MM.1S (cell line): Measurements from ENCODE around the gene SVOP.

Experiments
- DNase-seq: peaks from one replicate; pipeline ENCODE4 v3.0.0-alpha.2; 2015
- H2AFZ ChIP-seq: fragments of 300-600 bp; sonication (generic); 2 replicates; pipeline ENCODE4 v1.6.0; 2016; ENCODE audit warnings: antibody characterized with exemption, low read length
- H3F3A ChIP-seq: fragments of 300-600 bp; sonication (generic); 2 replicates; pipeline ENCODE4 v1.6.1; 2016; ENCODE audit warnings: mild to moderate bottlenecking, antibody characterized with exemption, low read length, moderate library complexity, mixed read lengths; ENCODE audit not compliant: insufficient read depth
- H3K27ac ChIP-seq: fragments of 300-600 bp; sonication (generic); 2 replicates; pipeline ENCODE4 v1.5.1; 2016; ENCODE audit warnings: mild to moderate bottlenecking, low read length
- H3K27me3 ChIP-seq: fragments of 300-600 bp; sonication (generic); replicated peaks from 2 replicates; pipeline ENCODE4 v1.6.0; 2016; ENCODE audit warnings: low read length; ENCODE audit not compliant: insufficient read depth
- H3K36me3 ChIP-seq: fragments of 300-600 bp; sonication (generic); replicated peaks from 2 replicates; pipeline ENCODE4 v1.6.1; 2016; ENCODE audit warnings: mild to moderate bottlenecking, low read length, mixed read lengths; ENCODE audit not compliant: insufficient read depth
- H3K4me1 ChIP-seq: fragments of 300-600 bp; sonication (generic); 2 replicates; pipeline ENCODE4 v1.6.1; 2016; ENCODE audit warnings: low read length, mixed read lengths
- H3K4me2 ChIP-seq: fragments of 300-600 bp; sonication (generic); 2 replicates; pipeline ENCODE4 v1.6.0; 2016; ENCODE audit warnings: low read depth, low read length
- H3K4me3 ChIP-seq: fragments of 300-600 bp; sonication (generic); 2 replicates; pipeline ENCODE4 v1.5.1; 2016; ENCODE audit warnings: low read length, mixed read lengths
- H3K79me2 ChIP-seq: fragments of 300-600 bp; sonication (generic); 2 replicates; pipeline ENCODE4 v1.6.1; 2016; ENCODE audit warnings: mixed run types, low read length, mixed read lengths
- H3K9ac ChIP-seq: fragments of 300-600 bp; sonication (generic); 2 replicates; pipeline ENCODE4 v1.6.1; 2016; ENCODE audit warnings: low read length, mixed read lengths
- H3K9me2 ChIP-seq: fragments of 300-600 bp; sonication (generic); replicated peaks from 2 replicates; pipeline ENCODE4 v1.6.1; 2016; ENCODE audit warnings: mild to moderate bottlenecking, low read length, mixed read lengths; ENCODE audit not compliant: insufficient read depth
- H3K9me3 ChIP-seq: fragments of 300-600 bp; sonication (generic); replicated peaks from 2 replicates; pipeline ENCODE4 v1.6.1; 2016; ENCODE audit warnings: mild to moderate bottlenecking, low read length, mixed read lengths; ENCODE audit not compliant: insufficient read depth
- H4K20me1 ChIP-seq: fragments of 300-600 bp; sonication (generic); 2 replicates; pipeline ENCODE4 v1.6.1; 2016; ENCODE audit warnings: mild to moderate bottlenecking, low read length, moderate library complexity, mixed read lengths; ENCODE audit not compliant: insufficient read depth
- EZH2 ChIP-seq: fragments of 300-600 bp; sonication (generic); optimal IDR thresholded peaks from 2 replicates; pipeline ENCODE3; 2017; ENCODE audit warnings: low read depth, mild to moderate bottlenecking, antibody characterized with exemption, low read length, mixed read lengths
- EZH2phosphoT487 ChIP-seq: fragments of 300-600 bp; sonication (generic); IDR thresholded peaks from 2 replicates; pipeline ENCODE4 v1.6.1; 2018; ENCODE audit warnings: antibody characterized with exemption, low read length
- TF ChIP-seq, protein P1 (sequence below): fragments of 300-600 bp; sonication (generic); IDR thresholded peaks from 2 replicates; pipeline ENCODE4 v1.5.1; 2016; ENCODE audit warnings: antibody characterized with exemption, low read length, mixed read lengths

Gene SVOP

GRCh38 chr12:108918206-108918605 lies 102.7 kb downstream of the SVOP start:
- H3K36me3 ChIP-seq, result no peaks in the 10 kb centered on the region
- H3K4me3 ChIP-seq, result no peak overlapping the region
- no peaks in the 10 kb centered on the region for H3K4me1 ChIP-seq
- no peaks in the 10 kb centered on the region for H3K27me3 ChIP-seq
- no peak for DNase-seq
- no peak overlapping the region for H2AFZ ChIP-seq
- H3K4me2 ChIP-seq, result no peak overlapping the region
- TF ChIP-seq, protein P1, sequence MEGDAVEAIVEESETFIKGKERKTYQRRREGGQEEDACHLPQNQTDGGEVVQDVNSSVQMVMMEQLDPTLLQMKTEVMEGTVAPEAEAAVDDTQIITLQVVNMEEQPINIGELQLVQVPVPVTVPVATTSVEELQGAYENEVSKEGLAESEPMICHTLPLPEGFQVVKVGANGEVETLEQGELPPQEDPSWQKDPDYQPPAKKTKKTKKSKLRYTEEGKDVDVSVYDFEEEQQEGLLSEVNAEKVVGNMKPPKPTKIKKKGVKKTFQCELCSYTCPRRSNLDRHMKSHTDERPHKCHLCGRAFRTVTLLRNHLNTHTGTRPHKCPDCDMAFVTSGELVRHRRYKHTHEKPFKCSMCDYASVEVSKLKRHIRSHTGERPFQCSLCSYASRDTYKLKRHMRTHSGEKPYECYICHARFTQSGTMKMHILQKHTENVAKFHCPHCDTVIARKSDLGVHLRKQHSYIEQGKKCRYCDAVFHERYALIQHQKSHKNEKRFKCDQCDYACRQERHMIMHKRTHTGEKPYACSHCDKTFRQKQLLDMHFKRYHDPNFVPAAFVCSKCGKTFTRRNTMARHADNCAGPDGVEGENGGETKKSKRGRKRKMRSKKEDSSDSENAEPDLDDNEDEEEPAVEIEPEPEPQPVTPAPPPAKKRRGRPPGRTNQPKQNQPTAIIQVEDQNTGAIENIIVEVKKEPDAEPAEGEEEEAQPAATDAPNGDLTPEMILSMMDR, result no peak
- no peak for TF ChIP-seq EZH2phosphoT487
- TF ChIP-seq EZH2, result no peak
- no peaks in the 10 kb centered on the region for H3K9me3 ChIP-seq
- no peaks in the 10 kb centered on the region for H3K9me2 ChIP-seq
- H3K79me2 ChIP-seq, result no peaks in the 10 kb centered on the region
- H3K27ac ChIP-seq, result no peak overlapping the region
- H3F3A ChIP-seq, result no peaks in the 10 kb centered on the region
- H3K9ac ChIP-seq, result no peak overlapping the region
- no peaks in the 10 kb centered on the region for H4K20me1 ChIP-seq

DNA sequence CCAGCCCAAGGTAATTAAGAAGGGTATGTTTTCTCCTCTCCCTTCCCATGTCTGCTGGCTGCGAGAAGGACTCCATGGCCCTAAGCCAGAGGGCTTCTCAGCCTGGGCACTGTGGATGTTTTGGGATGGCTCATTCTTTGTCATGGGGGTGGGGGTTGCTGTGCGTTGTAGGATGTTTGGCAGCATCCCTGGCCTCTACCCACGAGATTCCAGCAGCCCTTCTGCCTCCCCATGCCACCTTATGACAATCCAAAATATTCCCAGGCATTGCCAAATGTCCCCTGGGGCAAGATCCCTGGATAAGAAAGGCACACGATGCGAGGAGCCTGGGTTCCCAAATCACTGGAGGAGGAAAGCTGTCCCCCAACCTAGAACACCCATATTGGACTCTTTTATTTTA lies 104.5 kb downstream of the SVOP start:
- Histone ChIP-seq H3K4me2 (no peak overlapping the region), H3F3A (no peaks in the 10 kb centered on the region), H3K79me2 (no peaks in the 10 kb centered on the region), H3K36me3 (no peaks in the 10 kb centered on the region), H3K4me1 (no peaks in the 10 kb centered on the region), H2AFZ (no peak overlapping the region), H3K4me3 (no peak overlapping the region), H3K27me3 (no peaks in the 10 kb centered on the region), H3K9ac (no peak overlapping the region), H3K27ac (no peak overlapping the region), H3K9me3 (no peaks in the 10 kb centered on the region), H3K9me2 (no peaks in the 10 kb centered on the region), H4K20me1 (no peaks in the 10 kb centered on the region)
- TF ChIP-seq, protein P1, result no peak
- TF ChIP-seq EZH2, result no peak
- TF ChIP-seq EZH2phosphoT487, result no peak
- no peak for DNase-seq

DNA sequence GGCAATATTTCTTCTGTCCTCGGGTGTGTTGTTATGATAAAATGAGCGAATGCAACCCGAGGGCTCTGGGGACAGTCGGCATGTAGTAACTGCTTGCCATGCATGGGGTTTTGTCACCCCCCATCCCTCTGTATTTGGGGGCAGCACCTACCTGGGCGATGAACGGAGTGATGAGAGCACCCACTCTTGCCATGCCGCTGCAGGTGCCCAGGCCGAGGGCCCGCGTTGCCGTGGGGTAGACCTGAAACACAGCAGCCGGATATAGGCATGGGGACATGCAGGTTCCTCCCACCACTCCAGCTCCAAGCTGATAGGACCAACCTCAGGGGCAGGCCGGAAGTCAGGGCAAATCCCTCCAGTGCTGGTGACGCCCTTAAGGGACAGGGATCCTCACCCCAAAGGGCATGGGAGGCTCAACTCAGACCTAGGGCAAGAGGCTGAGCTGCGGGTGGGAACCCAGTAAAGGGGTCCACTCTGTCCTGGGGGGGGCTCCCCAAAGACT lies 105.2 kb downstream of the SVOP start:
- H3K9ac ChIP-seq, result no peak overlapping the region
- H3K27ac ChIP-seq, result no peak overlapping the region
- no peaks in the 10 kb centered on the region for H4K20me1 ChIP-seq
- no peak for DNase-seq
- H3K4me3 ChIP-seq, result no peak overlapping the region
- no peaks in the 10 kb centered on the region for H3K9me2 ChIP-seq
- no peaks in the 10 kb centered on the region for H3K79me2 ChIP-seq
- no peak overlapping the region for H2AFZ ChIP-seq
- H3F3A ChIP-seq, result no peaks in the 10 kb centered on the region
- H3K36me3 ChIP-seq, result no peaks in the 10 kb centered on the region
- H3K27me3 ChIP-seq, result no peaks in the 10 kb centered on the region
- no peaks in the 10 kb centered on the region for H3K4me1 ChIP-seq
- no peaks in the 10 kb centered on the region for H3K9me3 ChIP-seq
- TF ChIP-seq EZH2 (no peak), EZH2phosphoT487 (no peak)
- TF ChIP-seq, protein P1, result no peak
- no peak overlapping the region for H3K4me2 ChIP-seq
